Ascending aorta (tissue), 2 donors: Measurements from ENCODE around the gene C1orf141. TPM values are rescaled to one million over a fixed set of nuclear protein-coding genes. Genes with fewer than 3 reads are reported as not detected.

Experiments
- DNase-seq, 2 donors: peaks; one replicate each; pipeline ENCODE4 v3.0.0-alpha.2; 2019; ENCODE audit warnings: low spot score in 2 of 2
- H3K27ac ChIP-seq, 2 donors: fragments of 200-600 bp; sonication (generic); one replicate each; pipeline ENCODE4 v1.5.1; 2016 to 2017; ENCODE audit warnings: mild to moderate bottlenecking in 1 of 2
- H3K27me3 ChIP-seq: fragments of 200-600 bp; sonication (generic); one replicate; pipeline ENCODE4 v1.5.1; 2017
- H3K36me3 ChIP-seq, 2 donors: fragments of 200-600 bp; sonication (generic); one replicate each; pipeline ENCODE4 v1.5.1; 2016
- H3K4me1 ChIP-seq, 2 donors: fragments of 200-600 bp; sonication (generic); one replicate each; pipeline ENCODE4 v1.5.1; 2016 to 2017; ENCODE audit warnings: mild to moderate bottlenecking in 1 of 2
- H3K4me3 ChIP-seq, 2 donors: fragments of 200-600 bp; sonication (generic); one replicate each; pipeline ENCODE4 v1.5.1; 2016 to 2017; ENCODE audit warnings: mild to moderate bottlenecking in 1 of 2
- H3K9me3 ChIP-seq, 2 donors: fragments of 200-600 bp; sonication (generic); one replicate each; pipeline ENCODE4 v1.5.1; 2016
- intact Hi-C: fragments of 100-400 bp; cut with DNase I; formaldehyde crosslinking; loops from one replicate; pipeline ENCODE4 v1.15.1; 2023
- total RNA-seq: library from RNA; depleted of rRNA; stranded (reverse); fragments of >200 nt; gene quantifications from one replicate; pipeline ENCODE4 v1.1.0, GENCODE V29; 2016
- TF ChIP-seq, protein P1 (sequence below), 3 experiments: fragments of 200-600 bp in 2 of 3; fragments of 450-650 bp in 1 of 3; sonication (generic) in 2 of 3; IDR thresholded peaks; one replicate each; pipeline ENCODE4 v1.5.1; 2016 to 2019; ENCODE audit warnings: antibody characterized with exemption in 3 of 3, mild to moderate bottlenecking in 1 of 3, moderate library complexity in 1 of 3

The C1orf141 gene
- total RNA-seq, 1 donor from 2014 or later, result not detected

GRCh38 chr1:67135354-67135753 lies 584 bp upstream of the C1orf141 start:
- intact Hi-C loops, result no loop called here
- Histone ChIP-seq H3K36me3 (no peaks in the 10 kb centered on the region), H3K4me3 (no peak overlapping the region), H3K27me3 (no peaks in the 10 kb centered on the region), H3K9me3 (no peaks in the 10 kb centered on the region), H3K27ac (no peak overlapping the region), H3K4me1 (peaks cover 0 to 4% of the 10 kb centered on the region in 2 donors)
- TF ChIP-seq, protein P1, sequence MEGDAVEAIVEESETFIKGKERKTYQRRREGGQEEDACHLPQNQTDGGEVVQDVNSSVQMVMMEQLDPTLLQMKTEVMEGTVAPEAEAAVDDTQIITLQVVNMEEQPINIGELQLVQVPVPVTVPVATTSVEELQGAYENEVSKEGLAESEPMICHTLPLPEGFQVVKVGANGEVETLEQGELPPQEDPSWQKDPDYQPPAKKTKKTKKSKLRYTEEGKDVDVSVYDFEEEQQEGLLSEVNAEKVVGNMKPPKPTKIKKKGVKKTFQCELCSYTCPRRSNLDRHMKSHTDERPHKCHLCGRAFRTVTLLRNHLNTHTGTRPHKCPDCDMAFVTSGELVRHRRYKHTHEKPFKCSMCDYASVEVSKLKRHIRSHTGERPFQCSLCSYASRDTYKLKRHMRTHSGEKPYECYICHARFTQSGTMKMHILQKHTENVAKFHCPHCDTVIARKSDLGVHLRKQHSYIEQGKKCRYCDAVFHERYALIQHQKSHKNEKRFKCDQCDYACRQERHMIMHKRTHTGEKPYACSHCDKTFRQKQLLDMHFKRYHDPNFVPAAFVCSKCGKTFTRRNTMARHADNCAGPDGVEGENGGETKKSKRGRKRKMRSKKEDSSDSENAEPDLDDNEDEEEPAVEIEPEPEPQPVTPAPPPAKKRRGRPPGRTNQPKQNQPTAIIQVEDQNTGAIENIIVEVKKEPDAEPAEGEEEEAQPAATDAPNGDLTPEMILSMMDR (IDR thresholded peaks at IDR 0.05), result no peak
- DNase-seq, result no peak

DNA sequence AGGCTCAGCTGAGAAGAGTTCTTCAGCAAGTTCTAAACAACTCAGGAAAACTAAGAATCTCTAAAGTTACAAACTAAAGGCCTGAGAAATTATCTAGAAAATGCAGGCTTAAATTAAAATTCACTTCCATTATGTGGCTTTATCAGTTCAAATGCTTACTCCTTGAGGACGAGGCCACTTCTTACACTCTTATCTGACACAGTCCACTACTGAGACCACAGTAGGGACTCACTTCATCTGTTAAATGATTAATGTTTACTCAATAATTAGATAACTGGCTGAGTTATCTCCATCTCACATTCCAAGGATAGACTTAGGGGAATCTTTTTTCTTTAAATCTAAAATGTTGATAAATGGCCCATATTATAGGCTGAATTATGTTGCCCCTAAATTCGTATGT lies 1.6 kb downstream of the C1orf141 start:
- DNase-seq, result no peak
- no peaks in the 10 kb centered on the region for H3K9me3 ChIP-seq
- no peaks in the 10 kb centered on the region for H3K27me3 ChIP-seq
- intact Hi-C loops, result no loop called here
- TF ChIP-seq, protein P1 (IDR thresholded peaks at IDR 0.05), result no peak
- H3K4me3 ChIP-seq, result no peak overlapping the region
- no peak overlapping the region for H3K27ac ChIP-seq
- H3K4me1 ChIP-seq, result peaks cover 0 to 4% of the 10 kb centered on the region in 2 donors
- H3K36me3 ChIP-seq, result no peaks in the 10 kb centered on the region

- DNase-seq, result no peak
- TF ChIP-seq, protein P1 (IDR thresholded peaks at IDR 0.05), result no peak
- H3K4me3 ChIP-seq, result no peak overlapping the region
- peaks cover 0 to 4% of the 10 kb centered on the region in 2 donors for H3K4me1 ChIP-seq
- H3K9me3 ChIP-seq, result no peaks in the 10 kb centered on the region
- intact Hi-C loops, result no loop called here
- no peaks in the 10 kb centered on the region for H3K36me3 ChIP-seq
- H3K27me3 ChIP-seq, result no peaks in the 10 kb centered on the region
- no peak overlapping the region for H3K27ac ChIP-seq
Measured at GRCh38 chr1:67130673-67131072, 4.1 kb downstream of the C1orf141 start.

GRCh38 chr1:67126974-67127373 lies 7.8 kb downstream of the C1orf141 start:
- Histone ChIP-seq H3K36me3 (no peaks in the 10 kb centered on the region), H3K9me3 (no peaks in the 10 kb centered on the region), H3K27me3 (no peaks in the 10 kb centered on the region), H3K4me1 (no peaks in the 10 kb centered on the region), H3K27ac (no peak overlapping the region), H3K4me3 (no peak overlapping the region)
- TF ChIP-seq, protein P1 (IDR thresholded peaks at IDR 0.05), result no peak
- intact Hi-C loops, result no loop called here
- DNase-seq, result no peak

GRCh38 chr1:67126111-67126746 lies 8.5 kb downstream of the C1orf141 start:
- H3K36me3 ChIP-seq, result no peaks in the 10 kb centered on the region
- intact Hi-C loops, result no loop called here
- DNase-seq, result no peak
- H3K4me3 ChIP-seq, result no peak overlapping the region
- no peaks in the 10 kb centered on the region for H3K4me1 ChIP-seq
- no peaks in the 10 kb centered on the region for H3K27me3 ChIP-seq
- TF ChIP-seq, protein P1 (IDR thresholded peaks at IDR 0.05), result no peak
- no peak overlapping the region for H3K27ac ChIP-seq
- no peaks in the 10 kb centered on the region for H3K9me3 ChIP-seq

DNA sequence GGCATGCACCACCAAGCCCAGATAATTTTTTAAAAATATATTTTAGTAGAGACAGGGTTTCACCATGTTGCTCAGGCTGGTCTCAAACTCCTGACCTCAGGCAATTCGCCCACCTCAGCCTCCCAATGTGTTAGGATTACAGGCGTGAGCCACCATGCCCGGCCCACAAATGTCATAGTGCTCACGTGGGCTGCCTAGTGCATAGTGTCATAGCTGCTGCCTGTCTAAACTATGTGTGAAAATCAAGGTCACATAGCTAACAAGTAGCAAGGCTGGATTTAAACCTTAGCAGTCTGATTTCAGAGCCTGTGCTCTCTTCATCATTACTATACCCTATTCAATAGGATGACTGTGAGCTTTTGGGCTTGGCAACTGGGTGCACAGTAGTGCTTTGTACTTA lies 10.3 kb downstream of the C1orf141 start:
- Histone ChIP-seq H3K27me3 (no peaks in the 10 kb centered on the region), H3K36me3 (no peaks in the 10 kb centered on the region), H3K9me3 (no peaks in the 10 kb centered on the region), H3K27ac (no peak overlapping the region), H3K4me1 (no peaks in the 10 kb centered on the region), H3K4me3 (no peak overlapping the region)
- DNase-seq, result no peak
- intact Hi-C loops, result no loop called here
- TF ChIP-seq, protein P1 (IDR thresholded peaks at IDR 0.05), result no peak
